GM18861 (cell line): Measurements from ENCODE around the gene OR6C75.
"Not testable (repeated sequence)": the region's sequence is repeated elsewhere in the genome, so short reads cannot be mapped to it uniquely, and the experiment has no call there.

Source experiments
- ATAC-seq: cut with Tn5 transposase; IDR thresholded peaks from one replicate; pipeline ENCODE4 v1.9.1; 2021; ENCODE audit not compliant: unreplicated experiment

The OR6C75 gene

GRCh38 chr12:55362675-55363074, at the start of gene OR6C75:
TSS of gene OR6C75 (plus strand) at chr12:55362975. CDS start at chr12:55365111, 2,136 bp downstream.
- no peak for ATAC-seq

GRCh38 chr12:55314043-55314442, 48.7 kb upstream of the OR6C75 start, which contains the start of gene OR6C1:
TSS of gene OR6C1 (plus strand) at chr12:55314343. CDS start at chr12:55320600, 6,257 bp downstream.
- no peak for ATAC-seq

- no peak for ATAC-seq
These were observed 42.6 kb upstream of the OR6C75 start for GRCh38 chr12:55320201-55320600.

- not testable (repeated sequence) for ATAC-seq
These were observed 37.0 kb upstream of the OR6C75 start for GRCh38 chr12:55325801-55326200.

- ATAC-seq: no peak
These were observed 32.3 kb upstream of the OR6C75 start, which contains the start of gene OR6C3 for GRCh38 chr12:55330446-55330845. TSS of gene OR6C3 (plus strand) at chr12:55330746. CDS start at chr12:55331701, 955 bp downstream.

- ATAC-seq: no peak
These were observed 26.8 kb upstream of the OR6C75 start for GRCh38 chr12:55336002-55336401.

- ATAC-seq: not testable (repeated sequence)
These were observed 7.4 kb upstream of the OR6C75 start for GRCh38 chr12:55355338-55355737.

- ATAC-seq: no peak
These were observed 2.3 kb downstream of the OR6C75 start for GRCh38 chr12:55365086-55365485.

GRCh38 chr12:55372521-55372920, 9.7 kb downstream of the OR6C75 start:
- no peak for ATAC-seq

GRCh38 chr12:55385891-55386290, 23.1 kb downstream of the OR6C75 start:
- no peak for ATAC-seq

GRCh38 chr12:55392032-55392795, 29.4 kb downstream of the OR6C75 start:
- no peak for ATAC-seq

GRCh38 chr12:55396326-55396725, 33.6 kb downstream of the OR6C75 start:
- no peak for ATAC-seq

- ATAC-seq: no peak
These were observed 37.5 kb downstream of the OR6C75 start, which contains the start of gene OR6C65 for GRCh38 chr12:55400229-55400628. TSS of gene OR6C65 (plus strand) at chr12:55400529. CDS start at chr12:55400529, 0 bp downstream.

- ATAC-seq: no peak
These were observed 45.1 kb downstream of the OR6C75 start for GRCh38 chr12:55407866-55408265.

- not testable (repeated sequence) for ATAC-seq
These were observed 46.4 kb downstream of the OR6C75 start for GRCh38 chr12:55409133-55409532.

- ATAC-seq: not testable (repeated sequence)
These were observed 49.4 kb downstream of the OR6C75 start for GRCh38 chr12:55412138-55412537.

GRCh38 chr12:55413498-55414388, 51.0 kb downstream of the OR6C75 start:
- not testable (repeated sequence) for ATAC-seq

- not testable (repeated sequence) for ATAC-seq
These were observed 51.6 kb downstream of the OR6C75 start for GRCh38 chr12:55414396-55414823.

GRCh38 chr12:55414889-55415288, 52.1 kb downstream of the OR6C75 start:
- not testable (repeated sequence) for ATAC-seq

GRCh38 chr12:55416961-55417360, 54.2 kb downstream of the OR6C75 start:
- no peak for ATAC-seq
